Activated T-cell treated with anti-CD3 and anti-CD28 coated beads for 1 hour (primary cell): ENCODE data around the gene ACSS1.

Source experiments
- DNase-seq: peaks from one replicate; pipeline ENCODE4 v3.0.0-alpha.2; 2020; ENCODE audit warnings: low read depth

The ACSS1 gene

GRCh38 chr20:25030649-25031207 lies 27.2 kb downstream of the ACSS1 start:
- no peak for DNase-seq

GRCh38 chr20:25030007-25030648 lies 27.8 kb downstream of the ACSS1 start:
- no peak for DNase-seq

GRCh38 chr20:25025986-25026605 lies 31.8 kb downstream of the ACSS1 start:
- no peak for DNase-seq

- no peak for DNase-seq
Measured at GRCh38 chr20:25025091-25025861, 32.7 kb downstream of the ACSS1 start.

- DNase-seq, result no peak
Measured at GRCh38 chr20:25024171-25024570, 33.8 kb downstream of the ACSS1 start.

- no peak for DNase-seq
Measured at GRCh38 chr20:25023356-25023755, 34.6 kb downstream of the ACSS1 start.

GRCh38 chr20:25022680-25023079 lies 35.3 kb downstream of the ACSS1 start:
- no peak for DNase-seq

- no peak for DNase-seq
Measured at GRCh38 chr20:25021336-25021735, 36.6 kb downstream of the ACSS1 start.

- DNase-seq, result no peak
Measured at GRCh38 chr20:25020901-25021301, 37.0 kb downstream of the ACSS1 start.

- DNase-seq, result no peak
Measured at GRCh38 chr20:25020345-25020744, 37.6 kb downstream of the ACSS1 start.

- no peak for DNase-seq
Measured at GRCh38 chr20:25019381-25020155, 38.4 kb downstream of the ACSS1 start.

- no peak for DNase-seq
Measured at GRCh38 chr20:25018841-25019240, 39.1 kb downstream of the ACSS1 start.

- DNase-seq, result no peak
Measured at GRCh38 chr20:25018425-25018824, 39.5 kb downstream of the ACSS1 start.

- no peak for DNase-seq
Measured at GRCh38 chr20:25017257-25017803, 40.6 kb downstream of the ACSS1 start.

- DNase-seq, result no peak
Measured at GRCh38 chr20:25016471-25016870, 41.5 kb downstream of the ACSS1 start.

- no peak for DNase-seq
Measured at GRCh38 chr20:25015986-25016385, 42.0 kb downstream of the ACSS1 start.

GRCh38 chr20:25014816-25015215 lies 43.1 kb downstream of the ACSS1 start:
- DNase-seq, result no peak

GRCh38 chr20:25013478-25014380 lies 44.2 kb downstream of the ACSS1 start:
- DNase-seq, result no peak

- no peak for DNase-seq
Measured at GRCh38 chr20:25012616-25013189, 45.2 kb downstream of the ACSS1 start.

GRCh38 chr20:25011831-25012241 lies 46.1 kb downstream of the ACSS1 start:
- no peak for DNase-seq
